ENCODE results near the gene TRAM2. TPM values are rescaled to one million over a fixed set of nuclear protein-coding genes. Genes with fewer than 3 reads are reported as not detected.
A peak's percentile ranks its signal among the peaks of the same experiment; 100 is the strongest.

TRAM2 gene
- total RNA-seq, 1 donor from 2014 or later = 159 TPM

GRCh38 chr6:52506476-52506875 is 70.4 kb downstream of the TRAM2 start:
- H3K9me3 Mint-ChIP-seq (ENCODE audit: low read depth) = no peaks in the 10 kb centered on the region
- no peaks in the 10 kb centered on the region for H3K27me3 Mint-ChIP-seq (ENCODE audit: low read depth)
- peak overlapping the region; percentile 59 for H3K27ac Mint-ChIP-seq (ENCODE audit: unreplicated experiment)
- H3K4me1 Mint-ChIP-seq (ENCODE audit: low read depth) = peaks cover 75% of the 10 kb centered on the region
- no peak for TF ChIP-seq CTCF (IDR thresholded peaks at IDR 0.05)
- H3K36me3 Mint-ChIP-seq (ENCODE audit: low read depth) = peaks cover 66% of the 10 kb centered on the region
- DNase-seq (ENCODE audit: low spot score) = no peak
- no peak overlapping the region for H3K4me3 Mint-ChIP-seq (ENCODE audit: unreplicated experiment)

- Mint-ChIP-seq H3K36me3 (ENCODE audit: low read depth) (peaks cover 69% of the 10 kb centered on the region), H3K27me3 (ENCODE audit: low read depth) (no peaks in the 10 kb centered on the region), H3K27ac (ENCODE audit: unreplicated experiment) (no peak overlapping the region), H3K4me1 (ENCODE audit: low read depth) (peaks cover 73% of the 10 kb centered on the region), H3K4me3 (ENCODE audit: unreplicated experiment) (no peak overlapping the region), H3K9me3 (ENCODE audit: low read depth) (no peaks in the 10 kb centered on the region)
- DNase-seq (ENCODE audit: low spot score) = no peak
- peak; percentile 34 for TF ChIP-seq CTCF (IDR thresholded peaks at IDR 0.05)
Observed at GRCh38 chr6:52505726-52506409, 71.0 kb downstream of the TRAM2 start.

- DNase-seq (ENCODE audit: low spot score) = no peak
- peaks cover 71% of the 10 kb centered on the region for H3K4me1 Mint-ChIP-seq (ENCODE audit: low read depth)
- peaks cover 65% of the 10 kb centered on the region for H3K36me3 Mint-ChIP-seq (ENCODE audit: low read depth)
- no peak for TF ChIP-seq CTCF (IDR thresholded peaks at IDR 0.05)
- no peak overlapping the region for H3K4me3 Mint-ChIP-seq (ENCODE audit: unreplicated experiment)
- no peaks in the 10 kb centered on the region for H3K27me3 Mint-ChIP-seq (ENCODE audit: low read depth)
- no peaks in the 10 kb centered on the region for H3K9me3 Mint-ChIP-seq (ENCODE audit: low read depth)
- peak overlapping the region; percentile 90 for H3K27ac Mint-ChIP-seq (ENCODE audit: unreplicated experiment)
Observed at GRCh38 chr6:52504782-52505136, 72.1 kb downstream of the TRAM2 start.

GRCh38 chr6:52503851-52504781 is 72.7 kb downstream of the TRAM2 start:
- Mint-ChIP-seq H3K36me3 (ENCODE audit: low read depth) (peaks cover 62% of the 10 kb centered on the region), H3K4me3 (ENCODE audit: unreplicated experiment) (no peak overlapping the region), H3K4me1 (ENCODE audit: low read depth) (peaks cover 71% of the 10 kb centered on the region), H3K9me3 (ENCODE audit: low read depth) (no peaks in the 10 kb centered on the region), H3K27me3 (ENCODE audit: low read depth) (no peaks in the 10 kb centered on the region), H3K27ac (ENCODE audit: unreplicated experiment) (peak overlapping the region; percentile 90)
- peak; percentile 97 for DNase-seq (ENCODE audit: low spot score)
- no peak for TF ChIP-seq CTCF (IDR thresholded peaks at IDR 0.05)

- Mint-ChIP-seq H3K9me3 (ENCODE audit: low read depth) (no peaks in the 10 kb centered on the region), H3K36me3 (ENCODE audit: low read depth) (peaks cover 58% of the 10 kb centered on the region), H3K27me3 (ENCODE audit: low read depth) (no peaks in the 10 kb centered on the region), H3K4me3 (ENCODE audit: unreplicated experiment) (no peak overlapping the region), H3K4me1 (ENCODE audit: low read depth) (peaks cover 71% of the 10 kb centered on the region), H3K27ac (ENCODE audit: unreplicated experiment) (peak overlapping the region; percentile 90)
- TF ChIP-seq CTCF (IDR thresholded peaks at IDR 0.05) = peak; percentile 54
- DNase-seq (ENCODE audit: low spot score) = no peak
Observed at GRCh38 chr6:52503323-52503747, 73.5 kb downstream of the TRAM2 start.
